HG02870 (cell line): ENCODE results near the gene KIAA0040.

Experiments
- ATAC-seq: cut with Tn5 transposase; IDR thresholded peaks from one replicate; pipeline ENCODE4 v1.9.1; 2021; ENCODE audit warnings: mild to moderate bottlenecking, moderate library complexity; ENCODE audit not compliant: unreplicated experiment

KIAA0040 gene

DNA sequence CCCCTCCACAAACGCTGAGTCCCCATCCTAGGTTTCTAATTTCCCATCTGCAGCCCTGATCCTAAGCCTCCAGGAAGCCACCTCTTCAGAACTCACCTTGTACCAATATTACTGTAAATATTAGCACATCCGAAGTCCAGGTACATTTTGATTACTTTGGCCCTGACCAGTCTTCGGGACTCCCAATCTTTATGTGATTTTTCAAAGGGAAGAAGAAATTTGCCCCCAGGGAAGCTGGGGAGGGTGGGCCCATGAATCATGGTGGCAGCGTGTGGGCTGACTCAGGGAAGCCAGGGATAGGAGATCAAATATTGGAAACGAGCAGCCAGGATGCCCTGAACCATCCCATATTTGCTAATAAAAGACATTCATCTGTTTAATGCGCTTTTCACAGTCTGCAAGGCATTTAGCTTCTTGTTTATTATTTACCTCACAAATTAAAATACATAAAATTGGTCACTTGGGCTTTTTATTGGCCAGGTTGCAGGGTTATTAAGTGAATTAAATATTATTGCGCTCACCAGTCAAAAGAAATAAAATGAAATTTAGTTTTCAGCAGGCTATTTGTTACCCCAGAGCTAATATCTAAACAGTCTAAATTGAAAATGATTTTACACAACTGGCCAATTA, 46.6 kb downstream of the KIAA0040 start:
- ATAC-seq: no peak

GRCh38 chr1:175138579-175138978, 54.0 kb downstream of the KIAA0040 start:
- no peak for ATAC-seq

GRCh38 chr1:175137369-175137768, 55.2 kb downstream of the KIAA0040 start:
- no peak for ATAC-seq

DNA sequence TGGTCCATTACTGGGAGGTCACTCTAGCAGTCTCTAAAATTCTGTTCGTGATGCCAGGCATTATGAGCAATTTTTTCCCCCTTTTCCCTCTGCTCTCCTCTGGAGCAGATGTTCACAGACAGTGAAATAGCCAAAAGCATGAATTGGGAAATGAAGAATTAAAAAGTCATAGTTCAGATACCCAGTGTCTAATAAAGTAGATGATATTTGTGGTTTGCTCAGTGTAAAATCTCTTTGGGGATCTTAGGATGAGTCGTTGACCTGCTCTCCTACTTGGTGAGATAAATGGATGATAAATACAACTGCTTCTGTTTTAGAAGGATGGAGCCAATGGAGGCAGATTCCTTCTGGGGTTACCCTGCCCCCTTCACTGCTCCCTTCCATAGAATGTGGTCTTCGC, 56.3 kb downstream of the KIAA0040 start:
- ATAC-seq: no peak

GRCh38 chr1:175134500-175134899, 58.1 kb downstream of the KIAA0040 start:
- ATAC-seq: no peak

- ATAC-seq: peak; percentile 70
Measured at GRCh38 chr1:175133673-175134435, 58.7 kb downstream of the KIAA0040 start.

DNA sequence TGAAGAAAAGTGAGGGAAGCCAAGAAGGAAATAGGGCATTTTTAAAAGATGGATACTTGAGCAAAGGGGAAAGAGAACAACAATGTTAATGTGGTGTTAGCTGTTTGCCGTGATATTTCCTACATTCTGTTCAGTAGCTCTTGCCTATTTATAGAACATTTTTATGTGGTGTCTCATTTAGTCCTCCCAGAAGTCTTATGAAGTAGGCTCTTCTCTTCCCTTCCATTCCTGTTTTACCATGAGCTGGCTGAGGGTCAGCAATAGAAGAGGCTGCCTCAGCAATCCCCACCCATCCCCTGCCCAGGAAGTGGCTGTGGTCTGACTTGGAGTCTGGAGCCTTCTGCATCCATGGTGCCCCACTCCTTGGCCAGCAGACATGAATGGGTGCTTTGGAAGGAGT, 60.1 kb downstream of the KIAA0040 start:
- ATAC-seq: no peak

DNA sequence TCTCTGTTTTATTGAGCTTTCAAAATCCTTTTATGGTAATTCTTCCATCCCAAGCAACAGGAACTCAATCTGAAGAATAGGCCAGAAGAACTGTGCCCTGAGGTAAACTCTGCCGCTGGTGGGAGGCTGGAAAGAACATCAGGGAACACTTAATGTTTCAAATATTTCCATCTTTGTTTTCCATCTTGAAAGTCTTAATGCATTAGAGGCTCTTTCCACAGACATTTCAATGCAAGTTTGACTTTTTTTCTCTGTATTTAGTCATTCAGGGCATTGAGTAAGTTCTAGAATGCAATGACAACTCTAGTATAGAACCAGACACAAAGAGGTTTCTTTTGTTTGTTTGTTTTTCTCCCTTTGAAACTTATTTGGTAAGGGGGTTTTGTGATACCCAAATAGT, 61.5 kb downstream of the KIAA0040 start:
- no peak for ATAC-seq

GRCh38 chr1:175130649-175131045, 61.9 kb downstream of the KIAA0040 start:
- ATAC-seq: peak; percentile 33

GRCh38 chr1:175129997-175130648, 62.5 kb downstream of the KIAA0040 start:
- no peak for ATAC-seq

GRCh38 chr1:175129644-175129996, 63.0 kb downstream of the KIAA0040 start:
- no peak for ATAC-seq

GRCh38 chr1:175129182-175129581, 63.4 kb downstream of the KIAA0040 start:
- no peak for ATAC-seq

- ATAC-seq: no peak
Measured at GRCh38 chr1:175128523-175128922, 64.1 kb downstream of the KIAA0040 start.

DNA sequence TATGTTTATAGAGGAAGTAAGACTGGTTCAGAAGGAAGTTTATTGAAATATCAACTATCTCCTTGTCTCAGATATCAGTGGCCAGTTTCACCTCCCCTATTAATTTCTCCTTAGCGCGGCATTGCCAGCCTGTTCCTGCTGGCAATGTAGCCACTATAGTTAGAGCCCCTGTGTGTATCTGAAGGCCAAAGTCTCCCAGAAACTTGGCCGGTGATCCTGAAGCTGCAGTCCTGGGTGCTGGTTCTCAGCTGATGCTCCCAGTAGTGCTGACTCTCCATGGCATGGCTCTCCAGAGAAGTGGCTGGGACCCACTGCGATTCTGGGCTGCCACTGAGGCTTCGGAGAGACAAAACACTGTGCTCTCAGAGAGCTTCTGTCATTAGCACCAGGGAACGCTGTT, 65.0 kb downstream of the KIAA0040 start:
- no peak for ATAC-seq

DNA sequence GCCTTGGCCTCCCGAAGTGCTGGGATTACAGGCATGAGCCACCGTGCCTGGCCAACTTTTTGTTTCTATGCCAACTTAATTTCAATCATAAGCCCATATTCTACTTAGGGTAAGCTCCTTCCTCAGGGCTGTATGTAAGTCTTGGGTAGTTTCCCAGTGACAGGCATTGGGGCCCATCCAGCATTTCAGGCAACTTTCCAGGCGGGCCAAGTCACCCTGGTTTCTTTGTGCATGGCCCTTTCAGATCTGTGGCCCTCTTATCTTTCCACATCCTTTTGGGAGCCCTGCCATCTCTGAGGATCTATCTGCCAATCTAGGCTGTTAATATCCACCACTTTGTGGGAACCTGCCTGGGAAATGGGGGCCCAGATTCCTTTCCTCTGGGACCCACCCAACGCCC, 66.2 kb downstream of the KIAA0040 start:
- no peak for ATAC-seq

DNA sequence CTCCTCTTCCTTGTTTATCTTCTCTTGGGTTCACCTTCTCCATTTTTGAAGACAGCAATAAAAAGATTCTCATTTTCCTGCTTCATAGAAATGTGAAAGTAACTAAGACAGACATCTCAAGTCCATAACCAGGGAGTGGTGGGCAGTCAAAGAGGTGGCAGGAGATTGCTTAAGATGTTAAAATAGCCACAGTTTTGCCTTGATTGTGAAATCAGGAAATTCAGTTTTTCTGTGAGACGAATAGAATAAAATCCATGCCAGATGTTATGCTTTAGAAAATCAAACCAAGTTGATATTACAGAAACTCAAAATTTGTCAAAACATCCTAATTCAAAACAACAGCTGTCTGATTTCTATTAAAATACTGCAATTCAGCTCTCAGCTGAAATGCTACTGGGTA, 67.7 kb downstream of the KIAA0040 start:
- no peak for ATAC-seq

DNA sequence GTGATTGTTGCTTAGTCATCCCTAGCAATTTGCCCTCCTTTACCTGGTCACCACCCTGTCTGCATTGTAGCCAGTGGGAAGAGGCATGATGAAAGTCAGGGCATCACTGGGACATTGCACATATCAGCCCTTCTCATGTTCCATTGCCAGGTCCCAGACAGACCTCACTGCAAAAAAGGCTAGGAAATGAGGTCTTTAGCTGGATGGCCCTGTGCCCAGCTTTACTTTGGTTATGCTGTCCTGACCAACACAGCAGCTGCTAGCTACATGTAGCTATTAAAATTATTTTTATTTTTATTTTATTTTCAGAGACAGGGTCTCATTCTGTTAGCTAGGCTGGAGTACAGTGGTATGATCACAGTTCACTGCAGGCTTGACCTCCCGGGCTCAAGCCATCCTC, 72.1 kb downstream of the KIAA0040 start:
- no peak for ATAC-seq

GRCh38 chr1:175118375-175119367, 73.9 kb downstream of the KIAA0040 start:
- no peak for ATAC-seq

GRCh38 chr1:175116903-175117302, 75.7 kb downstream of the KIAA0040 start:
- no peak for ATAC-seq

DNA sequence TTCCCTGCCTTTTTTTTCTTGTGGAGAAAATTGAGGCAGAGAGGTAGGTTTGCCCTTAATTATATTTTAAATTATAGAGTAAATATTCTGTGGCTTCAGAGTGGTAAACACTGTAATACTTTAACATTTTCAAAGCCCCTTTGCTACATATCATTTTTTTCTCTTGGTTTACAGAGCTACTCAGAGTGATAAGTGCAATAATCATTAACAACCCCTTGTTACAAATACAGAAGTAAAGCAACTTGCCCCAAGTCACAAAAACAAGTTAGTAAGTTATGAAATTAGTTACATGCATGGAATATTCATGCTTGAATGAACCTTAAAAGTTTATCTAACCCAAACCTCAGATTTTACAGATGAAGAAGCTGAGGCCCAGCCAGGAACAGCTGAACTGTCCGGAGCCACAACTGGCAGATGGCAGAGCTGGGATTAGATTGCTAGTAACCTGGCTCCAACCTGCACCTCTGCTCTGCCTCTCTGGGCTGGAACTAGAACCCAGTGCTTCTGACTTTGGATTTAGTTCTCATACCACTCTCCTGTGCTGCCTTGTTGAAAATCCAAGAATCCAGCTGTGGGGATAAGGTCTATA, 76.3 kb downstream of the KIAA0040 start:
- ATAC-seq: no peak

DNA sequence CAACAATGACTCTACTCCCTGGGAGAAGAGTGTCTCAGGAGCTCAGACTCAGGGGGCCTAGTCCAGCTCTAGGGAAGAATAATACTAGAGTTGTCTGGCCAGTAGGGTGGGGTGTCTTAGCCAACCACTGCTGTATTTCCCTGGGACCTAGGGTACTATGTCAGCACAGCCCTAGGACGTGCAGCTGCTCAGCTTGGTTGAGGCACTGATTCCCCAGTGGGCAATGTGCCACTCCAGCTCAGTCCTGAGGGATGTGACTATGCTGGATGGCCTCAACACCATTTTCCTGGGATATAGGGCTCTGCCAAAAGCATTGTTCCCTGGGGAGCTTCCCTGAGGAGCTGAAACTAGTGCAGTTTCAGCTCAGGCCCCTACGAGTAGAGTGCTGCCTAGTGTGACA, 77.6 kb downstream of the KIAA0040 start:
- no peak for ATAC-seq
